GM10248 (cell line): ENCODE data around the gene STARD8.

ENCODE experiments used
- CTCF ChIA-PET: fragments of 300-600 bp; sonication (Branson Sonifier 250); formaldehyde crosslinking; extraction: SDS; loops from one replicate; lab custom pipeline; 2021; ENCODE audit warnings: antibody characterized with exemption; lab: Yijun Ruan, JAX
- POLR2A ChIA-PET: fragments of 350-650 bp; sonication (Branson Sonifier 250); formaldehyde crosslinking; extraction: SDS; loops from one replicate; lab custom pipeline; 2020; ENCODE audit warnings: antibody characterized with exemption; lab: Yijun Ruan, JAX
- DNase-seq: peaks from one replicate; pipeline ENCODE4 v3.0.0; 2012; ENCODE audit errors: extremely low spot score
- TF ChIP-seq, protein P1 (sequence below): IDR thresholded peaks from 2 replicates; pipeline ENCODE4 v1.5.1; 2012; ENCODE audit warnings: mild to moderate bottlenecking, low read depth; ENCODE audit errors: extremely low read depth, missing control alignments, control extremely low read depth

STARD8 gene

DNA sequence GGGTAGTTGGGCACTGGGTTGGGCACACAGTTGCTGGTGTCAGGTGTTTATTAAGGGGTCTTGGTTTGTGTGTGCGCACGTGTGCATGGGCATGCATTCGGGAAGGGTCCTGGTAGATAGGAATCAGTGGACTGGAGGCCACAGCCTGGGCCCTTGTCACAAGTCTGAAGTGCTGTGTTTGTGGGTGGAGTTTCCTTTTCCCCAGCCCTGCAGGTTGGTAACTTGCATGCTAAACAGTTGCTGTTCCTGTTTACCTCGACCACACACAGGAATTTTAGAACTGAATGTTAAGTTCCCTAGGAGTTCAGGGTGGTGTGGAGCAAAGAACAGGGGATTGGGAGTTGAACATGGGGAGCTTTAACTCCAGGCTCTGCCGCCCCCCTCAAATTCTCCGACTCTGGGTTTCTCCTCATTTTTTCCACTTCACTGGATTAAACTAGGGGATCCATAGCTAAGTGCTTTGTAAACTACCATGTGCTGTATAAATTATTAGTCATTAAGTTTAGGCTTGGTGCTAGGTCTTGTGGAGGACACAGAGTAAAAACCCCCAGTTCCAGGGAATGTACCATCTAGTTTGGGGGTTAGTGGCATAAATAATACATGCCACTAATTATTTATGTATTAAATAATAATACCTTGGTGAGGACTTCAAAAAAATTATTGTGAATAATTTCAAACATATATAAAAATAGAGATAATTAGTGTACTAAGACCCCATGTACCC, 49.0 kb downstream of the STARD8 start:
- TF ChIP-seq, protein P1, sequence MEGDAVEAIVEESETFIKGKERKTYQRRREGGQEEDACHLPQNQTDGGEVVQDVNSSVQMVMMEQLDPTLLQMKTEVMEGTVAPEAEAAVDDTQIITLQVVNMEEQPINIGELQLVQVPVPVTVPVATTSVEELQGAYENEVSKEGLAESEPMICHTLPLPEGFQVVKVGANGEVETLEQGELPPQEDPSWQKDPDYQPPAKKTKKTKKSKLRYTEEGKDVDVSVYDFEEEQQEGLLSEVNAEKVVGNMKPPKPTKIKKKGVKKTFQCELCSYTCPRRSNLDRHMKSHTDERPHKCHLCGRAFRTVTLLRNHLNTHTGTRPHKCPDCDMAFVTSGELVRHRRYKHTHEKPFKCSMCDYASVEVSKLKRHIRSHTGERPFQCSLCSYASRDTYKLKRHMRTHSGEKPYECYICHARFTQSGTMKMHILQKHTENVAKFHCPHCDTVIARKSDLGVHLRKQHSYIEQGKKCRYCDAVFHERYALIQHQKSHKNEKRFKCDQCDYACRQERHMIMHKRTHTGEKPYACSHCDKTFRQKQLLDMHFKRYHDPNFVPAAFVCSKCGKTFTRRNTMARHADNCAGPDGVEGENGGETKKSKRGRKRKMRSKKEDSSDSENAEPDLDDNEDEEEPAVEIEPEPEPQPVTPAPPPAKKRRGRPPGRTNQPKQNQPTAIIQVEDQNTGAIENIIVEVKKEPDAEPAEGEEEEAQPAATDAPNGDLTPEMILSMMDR, result no peak
- DNase-seq, result no peak
- ChIA-PET POLR2A (no interaction called here), CTCF (no interaction called here)

DNA sequence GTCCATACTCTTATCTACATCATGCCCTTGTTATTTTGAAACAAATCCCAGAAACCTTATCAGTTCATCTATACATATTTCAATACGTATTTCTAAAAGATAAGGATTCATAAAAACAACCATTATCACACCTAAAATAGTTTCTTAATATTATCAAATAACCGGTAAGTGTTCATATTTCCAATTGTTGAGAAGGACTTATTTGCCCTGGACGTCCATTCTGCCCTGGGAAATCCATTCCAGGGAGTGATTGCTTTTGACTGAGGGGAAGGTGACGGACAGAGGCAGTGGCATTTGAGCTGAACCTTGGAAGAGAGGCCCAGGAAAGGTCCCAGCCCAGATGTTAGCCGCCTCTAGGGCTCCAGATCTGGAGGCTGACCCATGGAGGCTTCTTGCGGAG, 49.6 kb downstream of the STARD8 start:
- POLR2A ChIA-PET, result interaction anchor here (0.6 kb wide), 1 partner anchor 80 kb away, joined by 3 read pairs; no protein-coding TSS in a partner anchor
- DNase-seq, result no peak
- TF ChIP-seq, protein P1, result no peak
- CTCF ChIA-PET, result no interaction called here

DNA sequence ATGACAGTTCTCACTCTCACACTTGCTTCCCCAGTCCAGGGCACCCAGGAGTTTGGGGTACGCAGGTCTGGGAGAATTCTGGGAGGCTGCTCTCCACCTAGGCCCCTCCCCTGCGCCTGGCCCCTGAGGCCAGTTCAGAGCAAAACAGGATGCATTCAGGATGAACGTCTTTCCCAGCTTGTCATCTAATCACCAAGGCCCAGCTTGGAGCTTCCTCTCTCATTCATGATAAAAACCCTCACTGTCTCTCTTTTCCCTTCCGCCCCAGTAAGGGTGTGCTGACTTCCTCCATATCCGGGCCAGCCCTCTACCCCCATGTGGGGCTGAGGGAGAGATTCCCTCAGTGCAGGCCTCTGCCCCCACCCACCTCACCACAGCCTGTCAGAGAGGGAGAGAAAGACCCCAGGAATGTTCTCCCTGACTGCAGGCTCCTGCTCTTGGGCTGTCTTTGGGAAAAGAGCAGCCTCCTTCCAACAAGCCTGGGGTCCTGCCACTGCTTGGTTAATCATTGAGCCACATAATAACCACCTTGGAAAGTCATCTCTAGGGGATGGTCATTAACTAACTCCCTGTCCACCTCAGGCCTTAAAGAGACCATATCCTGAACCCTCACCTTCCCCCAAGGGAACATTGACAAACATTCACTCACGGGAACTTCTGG, 50.1 kb downstream of the STARD8 start:
- ChIA-PET CTCF (no interaction called here), POLR2A (interaction anchor here (0.6 kb wide), 1 partner anchor 81 kb away, joined by 3 read pairs; no protein-coding TSS in a partner anchor)
- DNase-seq, result no peak
- TF ChIP-seq, protein P1, result no peak

DNA sequence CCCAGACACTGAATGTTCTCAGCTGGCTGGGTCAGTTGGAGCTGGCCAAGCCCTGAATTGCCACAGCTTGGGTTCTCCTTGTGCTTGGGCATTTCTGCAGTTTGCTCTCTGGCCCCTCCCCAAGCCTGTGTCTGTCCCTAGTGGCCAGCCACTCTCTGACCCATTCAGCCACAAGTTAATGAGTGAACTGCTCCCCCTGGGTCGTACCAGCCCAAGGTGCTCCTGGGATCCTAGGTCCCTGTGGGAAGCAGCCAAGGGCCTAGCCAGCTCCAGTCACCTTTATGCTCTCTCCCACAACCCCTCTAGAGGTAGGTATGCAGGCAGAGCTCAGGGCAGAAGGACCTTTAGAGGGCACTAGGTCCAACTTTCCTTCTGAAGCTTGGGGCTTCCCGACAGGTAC, 51.5 kb downstream of the STARD8 start:
- ChIA-PET POLR2A (no interaction called here), CTCF (interaction anchor here (1.1 kb wide), 1 partner anchor 114 kb away, joined by 3 read pairs; no protein-coding TSS in a partner anchor)
- no peak for DNase-seq
- TF ChIP-seq, protein P1, result no peak

DNA sequence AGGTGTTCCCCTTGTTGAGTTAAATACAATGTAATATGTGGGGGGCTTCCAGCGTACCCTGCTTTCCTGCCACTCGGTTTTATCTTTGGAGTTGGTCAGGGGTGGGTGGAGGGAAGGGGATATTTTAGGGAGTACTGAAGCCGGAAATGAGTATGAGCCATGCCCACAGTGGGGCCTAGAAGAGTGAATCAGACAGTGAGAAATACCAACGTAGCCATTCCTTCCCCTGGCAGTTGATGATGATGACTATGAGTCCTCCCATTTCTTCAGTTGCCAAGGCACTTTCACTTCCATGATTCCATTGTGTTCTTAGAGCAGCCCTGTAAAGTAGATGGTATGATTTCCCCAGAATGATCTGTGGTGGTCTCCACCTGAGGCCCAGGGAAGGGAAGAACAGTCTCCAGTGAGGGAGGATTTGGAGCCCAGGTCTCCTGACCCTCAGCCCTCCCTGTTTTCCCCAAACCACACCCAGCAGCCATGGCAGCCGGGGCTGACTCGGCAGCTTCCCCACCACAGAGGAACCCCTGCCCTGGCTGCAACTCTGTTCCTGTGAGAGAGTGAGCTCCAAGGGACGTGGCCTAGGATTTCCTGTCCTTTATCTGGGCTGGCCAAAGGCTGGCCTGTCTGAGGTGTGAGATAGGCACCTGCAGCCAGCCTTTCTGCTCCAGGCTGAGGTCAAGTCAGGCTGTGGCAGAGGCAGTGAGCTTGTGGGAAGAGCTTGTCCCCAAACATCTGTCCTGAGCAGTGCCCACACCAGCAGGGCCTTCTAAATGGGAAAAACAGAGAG, 52.7 kb downstream of the STARD8 start:
- POLR2A ChIA-PET, result no interaction called here
- CTCF ChIA-PET, result interaction anchor here (1.0 to 1.5 kb wide), 2 partner anchors 10 to 13 kb away, joined by 3 to 4 read pairs; no protein-coding TSS in a partner anchor
- TF ChIP-seq, protein P1, result no peak
- DNase-seq, result no peak

DNA sequence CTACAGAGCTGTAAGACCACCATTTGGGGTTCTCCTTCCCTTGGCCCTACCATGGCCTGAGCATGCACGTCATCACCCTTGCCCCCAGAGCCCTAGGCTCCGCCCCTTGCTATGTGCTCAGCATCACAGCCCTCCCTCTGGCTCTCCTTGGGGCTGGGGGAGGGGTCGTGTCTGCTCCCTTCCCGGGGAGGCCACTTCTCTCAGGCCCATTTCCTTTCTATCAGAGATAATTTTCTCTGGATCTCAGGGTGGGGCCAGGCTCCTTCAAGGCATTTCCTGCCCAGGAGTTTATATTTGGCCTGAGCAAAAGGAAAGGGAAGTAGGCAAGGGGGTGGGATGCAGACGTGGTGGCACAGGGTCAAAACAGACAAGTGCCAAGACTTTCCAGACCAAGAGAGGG, 55.9 kb downstream of the STARD8 start:
- no peak for DNase-seq
- ChIA-PET CTCF (no interaction called here), POLR2A (no interaction called here)

More for the DNA sequence above, 55.9 kb downstream of the STARD8 start:
- TF ChIP-seq, protein P1, result no peak
